DMS79 (cell line): ENCODE measurements around the gene IFT74.
"Not testable (repeated sequence)": the region's sequence is repeated elsewhere in the genome, so short reads cannot be mapped to it uniquely, and the experiment has no call there.

Source experiments
- DNase-seq: peaks from one replicate; lab custom pipeline; 2025; lab: John Stamatoyannopoulos, UW

The IFT74 gene

GRCh38 chr9:27073841-27074728, 117.9 kb downstream of the IFT74 start:
- no peak for DNase-seq

GRCh38 chr9:27078685-27079084, 122.5 kb downstream of the IFT74 start:
- no peak for DNase-seq

- no peak for DNase-seq
Measured at GRCh38 chr9:27085456-27085855, 129.2 kb downstream of the IFT74 start.

GRCh38 chr9:27086818-27087680, 130.8 kb downstream of the IFT74 start:
- DNase-seq, result no peak

GRCh38 chr9:27088981-27089380, 132.8 kb downstream of the IFT74 start:
- DNase-seq, result no peak

GRCh38 chr9:27089706-27090105, 133.5 kb downstream of the IFT74 start:
- no peak for DNase-seq

- DNase-seq, result no peak
Measured at GRCh38 chr9:27090231-27090630, 134.0 kb downstream of the IFT74 start.

GRCh38 chr9:27090711-27091110, 134.5 kb downstream of the IFT74 start:
- no peak for DNase-seq

- not testable (repeated sequence) for DNase-seq
Measured at GRCh38 chr9:27092496-27092895, 136.3 kb downstream of the IFT74 start.

- DNase-seq, result not testable (repeated sequence)
Measured at GRCh38 chr9:27093384-27094067, 137.3 kb downstream of the IFT74 start.

GRCh38 chr9:27094640-27095298, 138.6 kb downstream of the IFT74 start:
- no peak for DNase-seq

- no peak for DNase-seq
Measured at GRCh38 chr9:27107241-27107640, 151.0 kb downstream of the IFT74 start.

- no peak for DNase-seq
Measured at GRCh38 chr9:27108981-27109541, 152.8 kb downstream of the IFT74 start, which contains the start of gene TEK. Gene TEK, plus strand, starts transcription at chr9:27109225. Its CDS starts 366 bp downstream, at chr9:27109591.

GRCh38 chr9:27109621-27110020, 153.4 kb downstream of the IFT74 start:
- DNase-seq, result no peak

- no peak for DNase-seq
Measured at GRCh38 chr9:27110181-27110580, 154.0 kb downstream of the IFT74 start.

GRCh38 chr9:27112235-27112634, 156.0 kb downstream of the IFT74 start:
- no peak for DNase-seq
